ENCODE measurements around the gene NCL. TPM values are rescaled to one million over a fixed set of nuclear protein-coding genes. Genes with fewer than 3 reads are reported as not detected.

The NCL gene
- total and polyA plus RNA-seq, 2 of the 13 experiments (the other 11 are each of a cell fraction or from before 2014, with no cell fraction given): 105 to 779 TPM

DNA sequence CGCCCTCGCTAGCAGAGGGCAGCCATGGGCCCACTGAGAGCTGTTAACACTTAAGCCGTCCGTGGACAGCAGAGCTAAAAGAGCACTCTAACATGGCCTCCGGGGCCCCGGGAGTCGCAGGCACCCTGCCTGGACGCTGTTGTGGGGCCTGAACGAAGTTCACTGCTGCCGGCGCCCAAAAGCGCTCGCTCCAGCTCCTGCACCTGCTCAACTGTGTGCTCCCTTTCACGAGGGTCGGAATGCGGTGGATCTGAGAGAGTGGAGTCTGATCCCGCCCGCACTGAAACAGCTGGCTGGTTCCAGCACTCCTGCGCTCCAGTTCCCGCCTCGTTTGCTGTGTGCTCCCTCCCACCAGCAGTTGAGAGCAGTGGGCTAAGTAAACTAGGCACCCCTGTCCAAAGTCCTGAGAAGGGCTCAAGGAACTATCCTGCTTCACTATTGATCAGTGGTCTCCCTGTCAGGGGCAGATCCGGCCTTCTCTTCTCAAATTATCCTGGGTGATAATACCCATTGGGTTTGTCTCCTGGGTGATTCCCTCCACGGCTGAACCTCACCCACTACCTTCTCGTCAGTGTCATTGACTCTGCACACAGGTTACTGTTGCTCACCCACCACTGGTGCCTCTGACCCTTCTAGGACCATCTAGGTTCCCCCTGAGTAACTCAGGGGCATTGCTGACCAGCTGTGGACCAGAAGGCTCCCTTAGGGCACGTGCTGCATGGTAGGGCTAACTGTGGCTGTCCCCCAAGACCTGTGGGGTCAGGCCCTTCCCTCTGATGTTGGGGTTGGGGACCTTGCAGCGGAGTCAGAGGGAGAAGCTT lies 45.3 kb downstream of the NCL start (continued):
- TF ChIP-seq STAT5B (CRISPR knock-in tag; IDR thresholded peaks at IDR 0.05): no peak
- TF ChIP-seq JUND (CRISPR knock-in tag; IDR thresholded peaks at IDR 0.05): no peak
- no peak for TF ChIP-seq RBM22 (optimal IDR thresholded peaks at IDR 0.05; ENCODE audit: low read length)
- TF ChIP-seq SKI (IDR thresholded peaks at IDR 0.05; ENCODE audit: partially characterized antibody): no peak
- TF ChIP-seq, protein P1, sequence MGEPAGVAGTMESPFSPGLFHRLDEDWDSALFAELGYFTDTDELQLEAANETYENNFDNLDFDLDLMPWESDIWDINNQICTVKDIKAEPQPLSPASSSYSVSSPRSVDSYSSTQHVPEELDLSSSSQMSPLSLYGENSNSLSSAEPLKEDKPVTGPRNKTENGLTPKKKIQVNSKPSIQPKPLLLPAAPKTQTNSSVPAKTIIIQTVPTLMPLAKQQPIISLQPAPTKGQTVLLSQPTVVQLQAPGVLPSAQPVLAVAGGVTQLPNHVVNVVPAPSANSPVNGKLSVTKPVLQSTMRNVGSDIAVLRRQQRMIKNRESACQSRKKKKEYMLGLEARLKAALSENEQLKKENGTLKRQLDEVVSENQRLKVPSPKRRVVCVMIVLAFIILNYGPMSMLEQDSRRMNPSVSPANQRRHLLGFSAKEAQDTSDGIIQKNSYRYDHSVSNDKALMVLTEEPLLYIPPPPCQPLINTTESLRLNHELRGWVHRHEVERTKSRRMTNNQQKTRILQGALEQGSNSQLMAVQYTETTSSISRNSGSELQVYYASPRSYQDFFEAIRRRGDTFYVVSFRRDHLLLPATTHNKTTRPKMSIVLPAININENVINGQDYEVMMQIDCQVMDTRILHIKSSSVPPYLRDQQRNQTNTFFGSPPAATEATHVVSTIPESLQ (CRISPR knock-in tag; conservative IDR thresholded peaks at IDR 0.05): no peak
- TF ChIP-seq, protein P2, sequence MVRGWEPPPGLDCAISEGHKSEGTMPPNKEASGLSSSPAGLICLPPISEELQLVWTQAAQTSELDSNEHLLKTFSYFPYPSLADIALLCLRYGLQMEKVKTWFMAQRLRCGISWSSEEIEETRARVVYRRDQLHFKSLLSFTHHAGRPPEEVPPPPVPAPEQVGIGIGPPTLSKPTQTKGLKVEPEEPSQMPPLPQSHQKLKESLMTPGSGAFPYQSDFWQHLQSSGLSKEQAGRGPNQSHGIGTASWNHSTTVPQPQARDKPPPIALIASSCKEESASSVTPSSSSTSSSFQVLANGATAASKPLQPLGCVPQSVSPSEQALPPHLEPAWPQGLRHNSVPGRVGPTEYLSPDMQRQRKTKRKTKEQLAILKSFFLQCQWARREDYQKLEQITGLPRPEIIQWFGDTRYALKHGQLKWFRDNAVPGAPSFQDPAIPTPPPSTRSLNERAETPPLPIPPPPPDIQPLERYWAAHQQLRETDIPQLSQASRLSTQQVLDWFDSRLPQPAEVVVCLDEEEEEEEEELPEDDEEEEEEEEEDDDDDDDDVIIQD (CRISPR knock-in tag; IDR thresholded peaks at IDR 0.05; ENCODE audit: low read depth): no peak
- peak; percentile 82; the same call in 1 of the 2 replicates for TF ChIP-seq EEA1 (CRISPR knock-in tag; IDR thresholded peaks at IDR 0.05; ENCODE audit: borderline replicate concordance)
- TF ChIP-seq SP1 (IDR thresholded peaks at IDR 0.05): no peak
- TF ChIP-seq SP1 (CRISPR knock-in tag; IDR thresholded peaks at IDR 0.05): no peak
- TF ChIP-seq, protein P3, sequence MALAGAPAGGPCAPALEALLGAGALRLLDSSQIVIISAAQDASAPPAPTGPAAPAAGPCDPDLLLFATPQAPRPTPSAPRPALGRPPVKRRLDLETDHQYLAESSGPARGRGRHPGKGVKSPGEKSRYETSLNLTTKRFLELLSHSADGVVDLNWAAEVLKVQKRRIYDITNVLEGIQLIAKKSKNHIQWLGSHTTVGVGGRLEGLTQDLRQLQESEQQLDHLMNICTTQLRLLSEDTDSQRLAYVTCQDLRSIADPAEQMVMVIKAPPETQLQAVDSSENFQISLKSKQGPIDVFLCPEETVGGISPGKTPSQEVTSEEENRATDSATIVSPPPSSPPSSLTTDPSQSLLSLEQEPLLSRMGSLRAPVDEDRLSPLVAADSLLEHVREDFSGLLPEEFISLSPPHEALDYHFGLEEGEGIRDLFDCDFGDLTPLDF (CRISPR knock-in tag; IDR thresholded peaks at IDR 0.05): peak; percentile 73; the same call in 1 of the 2 replicates
- TF ChIP-seq, protein P4, sequence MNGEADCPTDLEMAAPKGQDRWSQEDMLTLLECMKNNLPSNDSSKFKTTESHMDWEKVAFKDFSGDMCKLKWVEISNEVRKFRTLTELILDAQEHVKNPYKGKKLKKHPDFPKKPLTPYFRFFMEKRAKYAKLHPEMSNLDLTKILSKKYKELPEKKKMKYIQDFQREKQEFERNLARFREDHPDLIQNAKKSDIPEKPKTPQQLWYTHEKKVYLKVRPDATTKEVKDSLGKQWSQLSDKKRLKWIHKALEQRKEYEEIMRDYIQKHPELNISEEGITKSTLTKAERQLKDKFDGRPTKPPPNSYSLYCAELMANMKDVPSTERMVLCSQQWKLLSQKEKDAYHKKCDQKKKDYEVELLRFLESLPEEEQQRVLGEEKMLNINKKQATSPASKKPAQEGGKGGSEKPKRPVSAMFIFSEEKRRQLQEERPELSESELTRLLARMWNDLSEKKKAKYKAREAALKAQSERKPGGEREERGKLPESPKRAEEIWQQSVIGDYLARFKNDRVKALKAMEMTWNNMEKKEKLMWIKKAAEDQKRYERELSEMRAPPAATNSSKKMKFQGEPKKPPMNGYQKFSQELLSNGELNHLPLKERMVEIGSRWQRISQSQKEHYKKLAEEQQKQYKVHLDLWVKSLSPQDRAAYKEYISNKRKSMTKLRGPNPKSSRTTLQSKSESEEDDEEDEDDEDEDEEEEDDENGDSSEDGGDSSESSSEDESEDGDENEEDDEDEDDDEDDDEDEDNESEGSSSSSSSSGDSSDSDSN (CRISPR knock-in tag; IDR thresholded peaks at IDR 0.05): peak; percentile 73; the same call in 1 of the 2 replicates
- no peak for TF ChIP-seq SRF (IDR thresholded peaks at IDR 0.05; ENCODE audit: low read depth, low read length)
- TF ChIP-seq HNRNPUL1 (IDR thresholded peaks at IDR 0.05; ENCODE audit: low read depth, low read length): no peak
- TF ChIP-seq, protein P5, sequence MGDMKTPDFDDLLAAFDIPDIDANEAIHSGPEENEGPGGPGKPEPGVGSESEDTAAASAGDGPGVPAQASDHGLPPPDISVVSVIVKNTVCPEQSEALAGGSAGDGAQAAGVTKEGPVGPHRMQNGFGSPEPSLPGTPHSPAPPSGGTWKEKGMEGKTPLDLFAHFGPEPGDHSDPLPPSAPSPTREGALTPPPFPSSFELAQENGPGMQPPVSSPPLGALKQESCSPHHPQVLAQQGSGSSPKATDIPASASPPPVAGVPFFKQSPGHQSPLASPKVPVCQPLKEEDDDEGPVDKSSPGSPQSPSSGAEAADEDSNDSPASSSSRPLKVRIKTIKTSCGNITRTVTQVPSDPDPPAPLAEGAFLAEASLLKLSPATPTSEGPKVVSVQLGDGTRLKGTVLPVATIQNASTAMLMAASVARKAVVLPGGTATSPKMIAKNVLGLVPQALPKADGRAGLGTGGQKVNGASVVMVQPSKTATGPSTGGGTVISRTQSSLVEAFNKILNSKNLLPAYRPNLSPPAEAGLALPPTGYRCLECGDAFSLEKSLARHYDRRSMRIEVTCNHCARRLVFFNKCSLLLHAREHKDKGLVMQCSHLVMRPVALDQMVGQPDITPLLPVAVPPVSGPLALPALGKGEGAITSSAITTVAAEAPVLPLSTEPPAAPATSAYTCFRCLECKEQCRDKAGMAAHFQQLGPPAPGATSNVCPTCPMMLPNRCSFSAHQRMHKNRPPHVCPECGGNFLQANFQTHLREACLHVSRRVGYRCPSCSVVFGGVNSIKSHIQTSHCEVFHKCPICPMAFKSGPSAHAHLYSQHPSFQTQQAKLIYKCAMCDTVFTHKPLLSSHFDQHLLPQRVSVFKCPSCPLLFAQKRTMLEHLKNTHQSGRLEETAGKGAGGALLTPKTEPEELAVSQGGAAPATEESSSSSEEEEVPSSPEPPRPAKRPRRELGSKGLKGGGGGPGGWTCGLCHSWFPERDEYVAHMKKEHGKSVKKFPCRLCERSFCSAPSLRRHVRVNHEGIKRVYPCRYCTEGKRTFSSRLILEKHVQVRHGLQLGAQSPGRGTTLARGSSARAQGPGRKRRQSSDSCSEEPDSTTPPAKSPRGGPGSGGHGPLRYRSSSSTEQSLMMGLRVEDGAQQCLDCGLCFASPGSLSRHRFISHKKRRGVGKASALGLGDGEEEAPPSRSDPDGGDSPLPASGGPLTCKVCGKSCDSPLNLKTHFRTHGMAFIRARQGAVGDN (CRISPR knock-in tag; IDR thresholded peaks at IDR 0.05): peak; percentile 93
- TF ChIP-seq ZNF124 (CRISPR knock-in tag; IDR thresholded peaks at IDR 0.05): peak; percentile 22; the same call in 1 of the 2 replicates
- TF ChIP-seq MIER3 (CRISPR knock-in tag; IDR thresholded peaks at IDR 0.05; ENCODE audit: borderline replicate concordance): no peak
- no peak for TF ChIP-seq RARG (CRISPR knock-in tag; IDR thresholded peaks at IDR 0.05; ENCODE audit: low read depth)
- no peak for TF ChIP-seq JUN (CRISPR knock-in tag; IDR thresholded peaks at IDR 0.05)

Data from HepG2 (cell line).